Renal pelvis (tissue), 4 donors: ENCODE measurements around the gene DNAJB6. TPM values are rescaled to one million over a fixed set of nuclear protein-coding genes. Genes with fewer than 3 reads are reported as not detected.

Source experiments
- DNase-seq: peaks from one replicate; pipeline ENCODE4 v3.0.0-alpha.2; 2013
- polyA plus RNA-seq, 3 donors: library from polyadenylated mRNA; unstranded; fragments of 120-200 nt; gene quantifications; one replicate each; pipeline ENCODE4 v1.2.1, GENCODE V29; 2013; ENCODE audit not compliant: insufficient read length in 3 of 3

Gene DNAJB6
- polyA plus RNA-seq, 3 donors: 139 to 167 (median 153) TPM

GRCh38 chr7:157462840-157463239 is 126.0 kb downstream of the DNAJB6 start:
- DNase-seq: no peak

GRCh38 chr7:157463245-157463644 is 126.4 kb downstream of the DNAJB6 start:
- DNase-seq: no peak

- no peak for DNase-seq
Measured at GRCh38 chr7:157464111-157464970, 127.5 kb downstream of the DNAJB6 start.

- peak; percentile 61 for DNase-seq
Measured at GRCh38 chr7:157464971-157465886, 128.4 kb downstream of the DNAJB6 start.

GRCh38 chr7:157465891-157466866 is 129.4 kb downstream of the DNAJB6 start:
- DNase-seq: no peak

- no peak for DNase-seq
Measured at GRCh38 chr7:157466867-157467261, 130.1 kb downstream of the DNAJB6 start.

Other genes with a start within 250 kb of the DNAJB6 start
- 10 to 100 TPM; 38.0 to 47.1 (median 44.3) TPM for gene UBE3C, start 198.1 kb upstream of the DNAJB6 start, polyA plus RNA-seq